Ramos (cell line): Measurements from ENCODE around the gene IRAK2.

Source experiments
- in situ Hi-C: fragments of 300-500 bp; cut with MboI; formaldehyde crosslinking; loops from one replicate; pipeline ENCODE4 v1.14.3; 2022; ENCODE audit warnings: low sequenced_read_pairs; ENCODE audit not compliant: unreplicated experiment

The IRAK2 gene

DNA sequence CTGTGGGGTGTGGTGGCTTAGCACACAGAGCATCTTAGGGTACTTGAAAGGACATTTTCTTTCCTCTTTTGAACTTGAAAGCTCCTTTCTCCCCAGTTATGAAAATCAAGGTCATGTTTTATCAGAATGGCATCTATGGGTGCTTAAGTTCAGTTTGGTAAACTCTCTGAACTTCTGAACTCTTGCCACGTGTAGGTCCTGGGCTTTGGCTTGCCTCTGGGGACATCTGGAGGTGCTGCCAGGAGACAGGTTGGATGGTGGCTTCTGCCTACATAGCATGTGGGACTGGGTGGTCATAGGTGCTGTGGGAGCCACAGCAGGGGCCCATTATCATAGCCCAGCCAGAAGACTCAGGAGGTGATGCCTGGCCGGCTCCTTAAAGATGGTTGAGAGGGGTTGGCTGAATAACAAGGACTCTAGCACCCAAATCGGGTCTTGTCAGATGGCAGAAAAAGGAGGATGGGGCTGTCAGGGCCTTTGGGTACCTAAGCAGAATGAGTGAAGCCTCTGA is 112.5 kb downstream of the IRAK2 start:
- in situ Hi-C loops, result no loop called here

DNA sequence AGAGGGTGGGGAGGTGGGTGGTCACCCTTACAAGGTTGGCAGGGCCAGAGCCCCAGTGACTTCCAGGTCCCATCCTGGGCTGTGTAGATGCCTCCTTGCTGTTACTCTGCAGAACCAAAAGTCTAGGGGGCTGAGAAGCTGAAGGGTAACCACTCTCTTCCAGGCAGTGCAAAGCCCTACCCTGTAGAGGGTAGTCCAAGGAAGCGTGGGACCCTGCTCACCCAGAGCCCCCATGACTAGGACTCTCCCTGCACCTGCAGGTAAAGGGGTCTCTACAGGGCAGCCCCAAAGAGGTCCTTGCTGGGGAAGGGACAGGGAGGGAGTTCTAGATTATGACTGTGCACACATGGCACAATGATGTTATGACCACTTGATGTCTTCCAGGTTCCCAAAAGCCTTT is 113.8 kb downstream of the IRAK2 start:
- in situ Hi-C loops, result no loop called here

DNA sequence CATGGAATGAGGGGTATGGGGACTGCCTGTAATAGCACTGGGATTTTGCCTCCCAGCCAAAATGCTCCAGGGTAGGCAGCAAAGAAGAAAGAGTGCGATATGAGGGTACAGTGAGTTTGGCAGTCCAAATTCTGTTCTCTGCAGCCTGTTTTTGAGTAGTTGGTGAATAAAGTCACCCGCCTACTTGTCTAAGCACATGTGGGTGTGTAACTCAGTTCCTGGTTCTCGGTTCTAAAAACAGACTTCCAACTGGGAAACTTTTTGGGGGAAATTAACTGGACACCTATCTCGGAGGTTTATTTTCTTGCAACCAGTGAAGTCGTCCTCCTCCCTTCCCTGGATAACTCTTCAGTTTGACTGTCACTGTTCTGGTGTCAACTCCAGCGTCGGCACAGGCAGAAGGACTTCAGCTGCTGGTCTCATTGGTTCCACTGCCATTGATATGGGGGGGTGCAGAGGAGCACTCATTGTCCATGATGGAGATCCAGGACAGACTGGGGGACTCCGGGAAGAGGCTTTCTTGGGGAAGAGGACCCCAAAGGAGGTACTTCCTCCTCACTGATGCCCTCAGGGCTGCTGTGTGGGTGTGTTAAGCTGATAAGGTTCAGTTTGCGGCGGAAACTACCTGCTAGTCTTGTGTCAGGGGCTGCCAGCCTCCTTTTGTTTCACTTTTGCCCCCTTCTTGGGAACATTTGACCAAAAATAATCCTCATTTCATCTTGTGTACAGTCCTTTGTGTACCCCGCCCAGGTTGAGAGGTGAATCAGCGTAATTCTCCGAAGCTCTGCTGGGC is 114.9 kb downstream of the IRAK2 start:
- in situ Hi-C loops, result no loop called here

DNA sequence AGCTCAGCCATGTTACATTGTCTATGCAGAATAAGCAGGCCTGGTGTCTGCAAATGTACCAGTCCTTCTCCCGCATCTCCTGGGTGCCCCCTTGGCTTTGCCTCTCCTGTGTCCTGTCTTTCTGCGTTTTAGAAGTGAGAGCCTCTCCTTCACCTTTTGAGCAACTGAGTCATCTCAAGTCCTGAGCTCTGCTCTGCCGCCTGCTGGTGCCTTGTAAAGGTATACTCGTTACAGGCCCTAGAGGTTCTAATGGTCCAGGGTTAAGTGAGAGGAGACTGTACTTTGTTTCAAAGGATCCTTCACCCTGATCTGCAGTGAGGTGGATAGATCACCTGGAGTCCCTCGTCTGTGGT is 115.4 kb downstream of the IRAK2 start:
- in situ Hi-C loops, result no loop called here

DNA sequence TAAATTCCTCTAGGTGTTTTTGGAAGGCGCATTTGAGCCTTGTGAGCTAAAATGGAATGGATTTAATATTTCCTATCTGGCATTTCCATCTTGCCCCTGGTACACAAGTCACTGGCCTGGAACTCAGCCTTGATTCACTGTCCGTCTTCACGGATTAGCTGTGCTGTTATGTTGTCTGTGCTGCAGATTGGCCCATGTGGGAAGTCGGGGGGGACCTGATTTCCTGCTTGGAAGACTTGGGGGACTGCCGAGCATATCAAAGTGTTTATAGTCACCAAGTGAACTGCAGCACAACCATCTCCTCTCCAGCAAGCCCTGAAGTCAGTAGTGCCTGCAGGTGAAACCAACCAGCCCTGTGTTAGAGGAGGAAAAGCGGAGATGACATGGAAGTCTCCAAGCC is 115.9 kb downstream of the IRAK2 start:
- in situ Hi-C loops, result no loop called here

DNA sequence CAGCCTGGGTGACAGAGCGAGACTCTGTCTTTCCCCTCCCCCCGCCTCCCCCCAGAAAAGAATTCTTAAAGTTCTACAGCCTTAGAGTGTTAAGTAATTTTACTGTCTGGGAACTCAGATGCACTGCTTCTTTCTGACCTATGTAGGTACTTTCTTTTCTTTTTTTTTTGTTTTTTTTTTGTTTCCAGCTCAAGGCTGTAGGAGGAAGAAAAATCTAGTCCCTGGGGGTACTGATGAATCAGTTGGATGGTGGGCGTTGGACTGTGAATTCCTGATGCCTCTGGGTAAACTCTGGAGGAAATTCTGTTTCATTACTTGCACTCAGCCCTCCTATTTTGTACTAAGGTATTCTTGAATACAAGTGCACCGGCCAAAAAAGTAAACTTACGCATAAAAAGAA is 117.2 kb downstream of the IRAK2 start:
- in situ Hi-C loops, result no loop called here

DNA sequence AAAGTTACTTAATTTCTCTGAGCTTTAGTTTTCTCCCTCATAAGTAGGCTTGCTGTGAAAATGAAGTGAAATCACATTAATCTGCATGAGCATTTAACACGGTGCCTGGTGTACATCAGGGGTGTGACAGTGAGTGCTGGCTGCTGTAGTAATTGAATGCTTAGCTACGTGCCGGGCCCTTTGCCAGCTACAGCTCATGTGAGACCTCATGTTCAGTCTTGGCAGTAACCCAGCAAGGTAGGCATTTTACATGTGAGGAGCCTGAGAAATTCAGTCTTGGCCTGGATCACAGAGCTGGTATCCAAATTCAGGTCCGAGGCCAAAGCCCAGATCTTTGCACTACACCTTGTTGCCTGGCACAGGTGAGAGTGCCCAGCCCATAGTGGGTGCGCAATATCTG is 118.9 kb downstream of the IRAK2 start:
- in situ Hi-C loops, result no loop called here

DNA sequence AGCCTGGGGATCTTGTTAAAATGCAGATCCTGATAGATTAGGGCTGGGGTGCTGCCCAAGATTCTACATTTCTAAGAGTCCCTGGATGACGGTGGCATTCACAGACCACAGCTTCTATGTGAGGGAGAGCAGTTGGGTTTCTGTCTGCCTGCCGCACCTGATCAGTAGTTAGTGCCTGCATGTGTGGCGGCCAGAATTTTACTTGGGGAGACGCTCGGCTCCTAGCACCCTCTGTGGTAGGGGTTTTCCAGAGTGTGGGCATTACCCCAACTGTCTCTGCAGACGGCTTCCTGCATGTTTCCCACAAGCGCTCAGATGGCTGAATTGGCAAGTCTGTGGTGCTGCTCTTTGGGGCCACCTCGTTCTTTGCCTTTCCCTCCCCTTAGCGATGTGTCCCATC is 119.8 kb downstream of the IRAK2 start:
- in situ Hi-C loops, result no loop called here

DNA sequence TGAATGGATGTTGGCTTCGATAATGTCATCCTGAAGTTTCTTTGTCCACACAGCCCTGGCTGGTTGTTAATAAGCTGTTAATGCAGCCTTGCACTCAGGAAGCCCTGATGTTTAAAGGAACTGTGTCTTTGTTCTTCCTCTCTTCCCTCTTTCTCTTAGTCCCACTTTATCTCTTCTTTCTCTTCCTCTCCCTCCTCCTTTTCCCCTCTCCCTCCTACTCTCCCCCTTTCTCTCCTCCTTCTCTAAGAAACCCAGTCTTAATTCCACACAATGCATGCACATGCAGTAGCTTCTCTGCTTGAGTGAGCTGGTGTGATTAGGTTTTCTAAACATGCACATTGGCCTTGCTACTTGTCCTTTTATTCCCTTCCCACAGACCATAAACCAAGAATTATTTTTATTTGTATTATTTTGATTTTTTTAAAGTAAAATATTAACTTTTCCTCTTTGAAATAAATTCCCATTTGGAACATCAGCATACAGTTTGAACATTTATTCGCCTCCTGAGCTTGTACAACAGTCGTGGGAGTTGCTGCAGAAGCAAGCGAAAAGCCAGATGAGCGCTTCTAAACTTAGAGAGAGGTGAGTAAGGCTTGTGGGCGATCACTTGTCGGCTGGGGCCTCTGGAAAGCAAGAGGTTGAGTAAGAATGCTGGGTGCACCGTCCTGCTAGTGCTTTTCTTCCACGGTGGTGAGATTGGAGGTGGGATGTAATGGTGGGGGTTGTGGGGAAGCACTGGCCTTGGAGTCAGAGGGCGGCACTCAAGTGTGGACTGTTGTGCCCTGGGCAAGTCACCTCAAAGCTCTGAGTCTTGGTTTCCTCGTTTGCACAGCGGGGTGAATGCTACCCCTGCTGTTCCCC is 120.8 kb downstream of the IRAK2 start:
- in situ Hi-C loops, result no loop called here

DNA sequence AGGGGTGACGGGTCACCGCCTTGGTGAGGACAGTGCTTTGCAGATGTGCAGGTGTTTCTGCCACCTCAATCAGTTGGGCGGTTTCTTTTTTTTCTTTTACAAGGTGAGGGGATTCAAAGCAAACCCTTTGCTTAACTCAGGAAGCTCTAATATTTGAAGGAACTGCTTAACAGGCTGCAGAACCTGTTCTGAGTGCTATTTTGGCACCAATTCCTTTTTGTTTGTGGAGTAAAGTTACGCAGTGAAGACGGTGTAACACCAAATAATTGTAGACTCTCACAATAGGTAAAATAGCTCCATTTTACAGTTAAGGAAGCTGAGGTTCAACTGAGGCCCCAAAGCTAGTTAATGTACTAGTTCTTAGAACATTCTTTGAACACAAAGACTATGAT is 121.4 kb downstream of the IRAK2 start:
- in situ Hi-C loops, result no loop called here

DNA sequence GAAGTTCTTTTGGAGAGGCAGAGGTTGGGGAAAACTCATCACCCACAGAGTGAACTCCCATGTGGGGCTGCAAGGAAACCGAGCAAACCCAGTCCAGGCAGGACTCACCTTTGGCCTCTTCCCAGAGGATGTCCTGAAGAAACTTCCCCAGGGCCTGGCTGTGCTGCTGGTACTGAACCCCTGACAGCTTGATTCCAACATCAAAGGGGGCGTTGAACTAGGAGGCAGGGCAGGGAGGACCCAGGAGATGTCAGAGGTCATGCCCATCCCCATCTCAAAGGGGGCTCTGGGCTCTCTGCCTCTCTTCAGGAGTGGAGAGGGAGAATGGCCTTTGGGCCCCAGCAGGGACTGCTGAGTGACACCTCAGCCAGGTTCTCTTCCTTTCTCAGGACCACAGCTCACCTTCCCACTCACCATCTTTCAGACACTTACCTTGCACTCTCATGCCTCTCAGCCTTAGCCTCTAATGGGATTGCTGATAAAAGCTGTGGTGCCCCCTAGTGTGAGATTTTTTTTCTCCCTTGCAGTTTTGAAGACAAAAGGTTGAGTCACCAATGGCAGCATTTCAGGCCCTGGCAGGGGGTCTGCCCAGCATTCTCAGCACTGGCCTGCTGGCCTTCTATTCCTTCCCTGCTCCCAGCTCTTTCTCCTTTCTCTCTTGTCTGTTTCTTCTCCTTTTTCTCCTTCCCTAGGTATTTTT is 122.0 kb downstream of the IRAK2 start:
- in situ Hi-C loops, result no loop called here

DNA sequence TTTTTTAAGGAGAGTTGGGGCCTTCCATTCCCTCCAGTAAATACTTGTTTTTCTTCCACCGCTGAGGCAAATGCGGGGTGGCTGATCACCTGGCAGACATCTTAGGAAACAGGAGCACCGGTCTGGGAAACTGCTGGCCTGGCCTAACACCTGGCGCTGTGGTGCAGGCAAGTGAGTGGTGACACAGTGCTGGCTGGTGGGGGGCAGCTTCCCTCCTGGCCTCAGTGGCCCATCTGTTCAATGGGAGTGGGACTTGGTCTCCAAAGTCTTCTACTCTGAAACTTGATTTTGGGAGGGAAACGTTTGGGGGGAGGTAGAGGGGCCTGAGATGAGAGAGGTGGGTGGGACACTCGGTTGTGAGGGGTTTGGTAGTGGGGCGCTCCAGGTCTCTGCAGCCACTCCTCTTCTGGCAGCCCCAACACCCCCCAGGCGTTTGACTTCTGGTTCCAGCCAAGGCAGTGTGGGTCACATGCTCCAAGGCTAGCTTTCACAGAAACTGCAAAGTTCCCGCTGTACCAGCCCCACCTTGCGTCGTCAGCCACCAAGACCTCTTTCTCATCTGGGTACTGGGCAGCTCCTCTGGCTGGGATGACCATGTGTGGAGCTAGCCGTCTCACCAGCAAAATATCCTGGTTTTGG is 123.3 kb downstream of the IRAK2 start:
- in situ Hi-C loops, result no loop called here

DNA sequence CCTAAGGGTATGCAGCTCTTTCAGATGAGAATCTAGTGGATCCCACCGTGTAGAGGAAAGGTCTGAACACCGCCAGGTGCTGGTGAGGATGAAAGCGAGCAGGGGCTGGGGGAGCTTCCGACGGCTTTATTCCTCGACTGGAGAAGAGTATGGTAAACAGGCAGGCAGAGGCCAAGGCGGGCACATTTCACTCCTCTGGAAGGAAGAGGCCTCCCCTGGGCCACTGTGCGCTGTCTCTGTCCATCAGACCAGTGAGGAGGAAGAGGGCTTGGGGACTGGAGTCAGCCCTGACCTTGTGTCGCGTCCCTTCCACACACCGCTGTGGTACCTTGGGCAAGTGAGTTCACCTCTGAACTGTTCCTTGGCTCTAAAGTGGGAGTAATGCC is 123.8 kb downstream of the IRAK2 start:
- in situ Hi-C loops, result no loop called here

DNA sequence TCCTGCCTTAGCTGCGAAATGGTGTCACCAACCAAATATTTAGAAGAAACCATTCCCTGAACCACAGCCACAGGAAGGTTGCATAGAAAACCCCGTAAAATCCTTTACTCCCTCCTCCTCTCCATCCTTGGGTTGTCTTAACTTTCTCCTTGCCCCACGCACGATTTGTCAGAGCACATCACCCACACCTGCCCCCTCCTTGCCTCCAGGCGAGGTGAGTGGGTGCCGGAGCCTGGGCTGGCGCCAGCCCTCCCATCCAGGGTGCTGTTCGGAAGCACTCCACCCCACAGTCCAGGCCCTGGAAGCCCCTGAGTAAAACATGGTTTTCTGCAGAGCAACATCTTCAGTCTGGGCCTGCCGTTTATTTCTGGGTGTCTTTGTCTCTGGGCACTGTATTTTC is 124.4 kb downstream of the IRAK2 start:
- in situ Hi-C loops, result no loop called here

DNA sequence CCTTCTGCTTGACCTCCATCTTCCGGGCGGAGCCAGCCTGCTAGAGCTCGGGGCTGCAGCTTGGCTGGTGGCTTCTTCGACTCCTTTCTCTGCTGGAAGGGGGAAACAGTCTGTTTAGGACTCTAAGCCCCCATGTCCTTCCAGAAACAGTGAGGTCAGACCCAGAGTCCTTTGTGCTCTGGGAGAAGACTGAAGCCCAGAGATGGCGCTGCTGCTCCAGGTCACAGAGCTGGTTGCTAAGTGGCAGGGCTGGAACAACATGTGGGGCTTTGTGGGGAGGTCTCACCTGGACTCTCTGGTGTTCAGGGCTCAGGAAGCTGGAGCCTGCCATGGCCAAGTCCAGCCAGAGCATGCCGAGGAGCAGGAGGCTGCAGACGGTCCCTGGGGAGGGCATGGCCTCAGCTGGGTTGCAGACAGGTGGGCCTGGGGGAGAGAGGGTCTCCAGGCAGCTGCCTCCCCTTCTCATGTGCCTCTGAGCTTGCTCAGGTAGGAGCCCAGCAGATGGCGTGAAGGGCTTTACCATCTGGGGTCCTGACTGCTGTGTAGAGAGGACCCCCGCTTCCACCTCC is 125.2 kb downstream of the IRAK2 start:
- in situ Hi-C loops, result no loop called here

DNA sequence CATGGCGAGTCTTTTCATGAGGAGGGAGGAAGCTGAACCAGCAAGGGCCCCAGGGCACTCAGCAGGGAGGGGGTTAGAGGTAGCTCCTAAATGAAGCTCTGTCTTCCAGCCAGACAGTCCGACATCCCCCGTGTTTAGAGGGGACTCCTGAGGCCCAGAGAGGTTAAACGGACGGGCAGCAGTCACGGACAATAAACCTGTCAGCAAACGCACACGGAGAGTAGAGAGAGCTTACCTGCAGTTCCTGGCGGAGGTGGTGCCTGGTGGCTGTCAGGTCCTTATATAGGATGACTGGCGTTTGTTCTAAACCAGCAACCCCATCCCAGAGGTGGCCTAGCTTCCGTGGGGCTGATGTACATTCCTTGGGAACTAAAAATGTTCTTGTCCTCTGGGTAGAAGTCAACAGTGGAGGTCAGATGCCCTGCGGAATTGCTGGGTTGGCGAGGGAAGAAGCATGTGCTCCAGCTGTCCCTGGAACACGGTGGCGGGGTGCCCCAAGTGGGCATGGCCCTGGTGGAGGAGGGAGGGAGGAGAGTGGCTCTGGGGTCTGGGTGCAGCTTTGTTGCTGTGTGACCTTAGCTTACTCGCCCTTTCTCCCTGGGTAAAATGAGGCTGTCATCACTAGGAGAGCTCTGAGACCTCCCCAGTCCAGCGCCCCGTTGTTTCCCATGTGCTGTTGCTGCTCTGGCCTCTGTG is 125.9 kb downstream of the IRAK2 start:
- in situ Hi-C loops, result no loop called here

DNA sequence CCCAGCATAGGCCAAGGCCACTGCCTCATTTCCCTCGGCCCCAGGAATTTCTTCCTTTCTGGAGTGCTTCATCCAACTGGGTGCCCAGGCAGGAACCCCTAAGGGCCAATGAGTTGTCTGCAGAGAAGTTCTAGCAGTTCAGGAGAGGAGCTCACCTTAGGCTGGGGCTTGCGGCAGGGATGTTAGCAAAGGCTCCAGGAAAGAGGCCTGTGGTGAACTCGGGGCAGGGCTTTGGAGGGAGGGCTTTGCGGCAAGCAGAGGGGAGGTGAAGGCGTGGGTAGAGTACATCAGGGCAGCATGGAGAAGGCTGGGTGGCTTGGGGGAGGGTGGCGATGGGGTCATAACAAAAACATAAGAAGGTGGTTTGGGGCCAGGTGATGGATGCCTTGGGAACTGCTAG is 126.9 kb downstream of the IRAK2 start:
- in situ Hi-C loops, result no loop called here

DNA sequence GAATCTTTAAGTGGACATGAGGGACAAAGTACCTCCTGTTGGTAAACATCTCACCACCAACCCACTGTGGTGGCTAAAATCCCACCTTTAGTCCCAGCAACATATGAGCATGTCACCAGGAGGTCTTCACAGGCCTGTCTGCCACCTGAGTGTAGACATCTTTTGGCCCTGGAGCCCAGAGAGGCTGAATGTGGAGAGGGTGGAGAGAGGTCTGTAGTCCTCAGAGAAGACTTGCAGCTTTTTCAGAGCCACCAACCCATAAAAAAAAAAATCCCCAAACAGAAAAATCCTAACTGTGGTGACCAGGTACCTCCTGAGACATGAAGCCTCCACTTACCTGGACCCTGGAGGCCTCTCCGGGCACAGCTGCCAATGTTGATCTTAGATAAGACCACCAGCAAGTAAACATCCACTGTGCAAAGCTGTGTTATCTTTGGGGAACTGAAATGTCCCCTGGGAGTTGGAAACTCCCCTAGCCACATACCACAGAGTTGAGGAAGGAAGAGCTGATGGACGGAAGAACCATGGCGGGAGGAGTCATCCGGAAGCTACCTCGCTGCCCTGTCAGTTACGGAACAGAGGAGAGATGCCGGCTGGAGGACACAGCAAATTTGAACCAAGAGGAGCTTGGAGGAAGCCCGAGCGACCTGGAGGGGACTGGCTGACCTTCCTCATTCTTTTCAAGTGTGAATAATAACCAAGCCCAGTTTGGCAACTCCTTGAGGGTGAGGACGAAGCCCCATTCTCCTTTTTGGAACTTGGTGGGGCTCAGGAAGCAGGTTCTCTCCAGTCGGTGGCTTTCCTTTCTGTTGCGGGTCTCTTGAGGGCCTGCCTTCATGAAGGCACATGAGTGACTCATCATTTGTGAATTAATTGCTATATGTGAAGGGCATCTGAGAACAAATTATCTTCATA is 128.0 kb downstream of the IRAK2 start, which contains the start of gene GHRL:
Gene GHRL (minus strand): TSS at position 443 of the 915 bp plus-strand sequence. CDS start 2,767 bp downstream, outside the sequence.
- in situ Hi-C loops, result no loop called here
